SK-N-DZ (cell line): ENCODE measurements around the gene ITGB2.

Experiments used
- DNase-seq: peaks from one replicate; pipeline ENCODE4 v3.0.0-alpha.2; 2015; ENCODE audit warnings: low spot score

ITGB2 gene

GRCh38 chr21:44898851-44899767 is 21.6 kb downstream of the ITGB2 start:
- DNase-seq = no peak

- no peak for DNase-seq
Observed at GRCh38 chr21:44898011-44898488, 22.6 kb downstream of the ITGB2 start.

- no peak for DNase-seq
Observed at GRCh38 chr21:44897326-44898010, 23.2 kb downstream of the ITGB2 start.

GRCh38 chr21:44896561-44897286 is 24.0 kb downstream of the ITGB2 start:
- DNase-seq = no peak

DNA sequence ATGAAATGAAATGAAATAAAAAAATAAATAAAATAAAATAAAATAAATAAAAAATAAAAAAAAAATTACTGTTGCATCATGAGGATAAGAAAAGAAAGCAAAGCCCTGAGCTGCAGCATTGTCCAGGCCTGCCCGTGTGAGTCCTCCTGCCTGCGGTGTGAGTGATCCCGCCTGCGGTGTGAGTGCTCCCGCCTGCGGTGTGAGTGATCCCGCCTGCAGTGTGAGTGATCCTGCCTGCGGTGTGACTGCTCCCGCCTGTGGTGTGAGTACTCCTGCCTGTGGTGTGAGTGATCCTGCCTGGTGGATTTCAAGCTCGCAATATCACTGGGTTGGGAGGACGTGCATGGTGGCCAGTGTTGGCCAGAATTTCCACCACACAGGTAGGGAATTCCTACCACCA is 24.8 kb downstream of the ITGB2 start:
- DNase-seq = no peak

GRCh38 chr21:44894687-44895302 is 25.9 kb downstream of the ITGB2 start:
- no peak for DNase-seq

GRCh38 chr21:44893948-44894656 is 26.6 kb downstream of the ITGB2 start:
- DNase-seq = no peak

GRCh38 chr21:44893278-44893556 is 27.5 kb downstream of the ITGB2 start:
- no peak for DNase-seq

GRCh38 chr21:44892536-44893277 is 28.0 kb downstream of the ITGB2 start:
- peak; percentile 40 for DNase-seq

DNA sequence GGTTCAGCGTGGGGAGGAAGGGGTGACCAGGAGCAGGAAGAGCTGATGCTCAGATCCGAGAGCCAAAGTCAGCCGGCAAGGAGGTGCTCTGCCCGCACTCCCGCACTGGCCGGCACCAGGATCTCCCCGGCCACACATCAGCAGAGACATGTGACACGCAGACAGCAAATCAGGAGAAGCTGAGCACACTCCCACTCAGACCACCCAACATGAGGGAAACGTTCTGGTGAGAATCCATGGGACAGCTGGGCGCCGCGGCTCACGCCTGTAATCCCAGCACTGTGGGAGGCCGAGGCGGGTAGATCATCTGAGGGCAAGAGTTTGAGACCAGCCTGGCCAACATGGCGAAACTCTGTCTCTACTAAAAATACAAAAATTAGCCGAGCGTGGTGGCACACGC is 28.6 kb downstream of the ITGB2 start:
- no peak for DNase-seq

GRCh38 chr21:44891631-44892031 is 29.1 kb downstream of the ITGB2 start:
- DNase-seq = no peak

GRCh38 chr21:44890961-44891541 is 29.6 kb downstream of the ITGB2 start:
- DNase-seq = no peak

GRCh38 chr21:44890338-44890931 is 30.3 kb downstream of the ITGB2 start:
- peak; percentile 60 for DNase-seq

DNA sequence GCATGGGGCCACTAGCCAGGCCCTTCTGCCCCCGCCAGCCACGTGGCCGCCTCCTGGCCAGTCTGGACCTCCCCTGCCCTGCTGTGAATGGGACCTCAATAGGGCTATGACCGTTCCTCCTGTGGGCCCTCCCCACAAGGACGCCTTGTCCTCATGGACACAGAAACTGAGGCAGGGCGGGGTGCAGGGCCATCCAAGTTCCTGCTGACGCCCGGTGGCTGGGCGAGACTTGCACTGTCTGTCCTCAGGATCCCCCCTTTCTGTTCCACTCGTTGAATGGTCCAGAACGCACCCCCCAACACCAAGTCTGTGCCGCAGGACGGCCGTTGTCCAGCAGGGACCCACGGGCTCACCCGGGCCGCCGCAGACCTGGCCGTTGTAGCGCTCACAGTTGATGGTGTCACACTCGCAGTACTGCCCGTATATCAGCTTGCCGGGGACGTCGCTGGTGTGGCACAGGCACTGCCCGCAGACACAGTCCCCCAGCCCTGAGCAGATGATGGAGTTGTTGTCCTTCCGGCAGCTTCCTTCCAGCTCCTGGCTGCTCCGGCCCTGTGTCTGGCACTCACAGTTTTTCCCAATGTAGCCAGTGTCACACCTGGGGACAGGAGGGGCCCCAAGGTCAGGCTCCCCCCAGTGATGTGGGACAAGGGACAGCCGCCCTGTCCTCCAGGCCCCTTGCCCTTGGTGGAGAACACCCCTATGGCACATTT is 30.9 kb downstream of the ITGB2 start:
- DNase-seq = no peak

GRCh38 chr21:44888581-44889550 is 31.8 kb downstream of the ITGB2 start:
- no peak for DNase-seq

DNA sequence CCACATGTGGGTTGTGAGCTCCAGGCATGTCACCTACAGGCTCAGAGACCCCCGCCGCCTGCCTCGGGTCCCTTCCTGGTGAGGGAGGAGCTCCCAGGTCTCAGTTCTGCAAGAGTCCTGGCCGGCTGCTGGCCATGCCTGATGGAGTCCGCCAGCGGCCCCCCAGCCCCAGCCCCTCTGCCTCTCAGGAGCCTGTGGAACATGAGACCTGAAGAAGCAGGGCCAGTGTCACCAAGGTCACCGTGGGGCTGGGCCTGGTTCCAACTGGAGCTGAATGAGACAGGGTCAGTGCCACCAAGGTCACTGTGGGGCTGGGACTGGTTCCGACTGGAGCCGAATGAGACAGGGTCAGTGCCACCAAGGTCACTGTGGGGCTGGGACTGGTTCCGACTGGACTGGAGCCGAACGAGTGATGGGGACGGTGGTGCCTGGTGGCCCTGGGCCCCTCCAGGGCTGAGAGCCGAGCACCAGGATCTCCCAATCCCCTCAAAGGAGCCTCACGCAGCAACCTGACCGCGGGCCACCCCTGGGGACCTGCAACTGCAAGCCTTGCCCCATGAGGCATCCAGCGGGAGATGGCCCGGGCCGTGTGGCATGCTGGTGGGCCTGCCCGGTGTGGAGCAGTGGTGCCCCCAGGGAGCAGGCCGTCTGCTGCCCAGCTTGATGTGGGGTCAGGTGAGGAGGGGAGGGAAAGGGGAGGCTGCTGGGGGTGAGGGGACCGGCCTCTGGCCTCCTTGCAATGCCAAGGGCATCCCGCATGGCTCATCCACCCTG is 32.7 kb downstream of the ITGB2 start:
- DNase-seq = no peak
